ENCODE data around the gene FBXW5. TPM values are rescaled to one million over a fixed set of nuclear protein-coding genes. Genes with fewer than 3 reads are reported as not detected.
A peak's percentile ranks its signal among the peaks of the same experiment; 100 is the strongest.

The FBXW5 gene
- total and polyA plus RNA-seq, 12 donors, result 118 to 215 (median 145) TPM

GRCh38 chr9:136953771-136954269, 9.3 kb upstream of the FBXW5 start:
- H3K27me3 ChIP-seq, result no peaks in the 10 kb centered on the region
- H3K4me1 ChIP-seq, result peaks cover 13 to 40% (median 15%) of the 10 kb centered on the region in 9 donors
- DNase-seq (peak in 1 of 2 donors; percentile 11), ATAC-seq (no peak)
- no peaks in the 10 kb centered on the region for H3K9me3 ChIP-seq
- no peak for TF ChIP-seq CTCF (IDR thresholded peaks at IDR 0.05)
- H3K36me3 ChIP-seq, result no peaks in the 10 kb centered on the region
- no peak overlapping the region for H3K27ac ChIP-seq
- WGBS, 2 donors, result 83 to 85% methylated on average over 19 of the region's 19 CpGs
- intact Hi-C loops (cut with DNase I), result no loop called here
- H3K4me3 ChIP-seq, result no peak overlapping the region

- 79 to 84% methylated on average over 41 to 44 of the region's 44 CpGs for WGBS, 2 donors
Measured at GRCh38 chr9:136952876-136953770, 8.6 kb upstream of the FBXW5 start.

GRCh38 chr9:136952321-136952850, 7.8 kb upstream of the FBXW5 start:
- no peak for TF ChIP-seq CTCF (IDR thresholded peaks at IDR 0.05)
- H3K4me3 ChIP-seq, result no peak overlapping the region
- no peaks in the 10 kb centered on the region for H3K9me3 ChIP-seq
- H3K27me3 ChIP-seq, result no peaks in the 10 kb centered on the region
- DNase-seq (peak in 1 of 2 donors; percentile 42), ATAC-seq (peak in 2 of 8 donors; percentile 1 to 4)
- no peaks in the 10 kb centered on the region for H3K36me3 ChIP-seq
- H3K4me1 ChIP-seq, result peaks cover 19 to 55% (median 28%) of the 10 kb centered on the region in 9 donors
- WGBS, 2 donors, result 50 to 58% methylated on average over 11 to 15 of the region's 15 CpGs
- intact Hi-C loops (cut with DNase I), result no loop called here
- H3K27ac ChIP-seq, result peak overlapping the region in 9 of 10 donors; percentile 5 to 97 (median 90)

More at GRCh38 chr9:136952876-136953770, 8.6 kb upstream of the FBXW5 start:
- intact Hi-C loops (cut with DNase I), result no loop called here
- Histone ChIP-seq H3K36me3 (no peaks in the 10 kb centered on the region), H3K4me3 (no peak overlapping the region), H3K9me3 (no peaks in the 10 kb centered on the region), H3K4me1 (peaks cover 15 to 47% (median 21%) of the 10 kb centered on the region in 9 donors), H3K27ac (peak overlapping the region in 9 of 10 donors; percentile 5 to 97 (median 90)), H3K27me3 (no peaks in the 10 kb centered on the region)
- no peak for ATAC-seq
- DNase-seq, result peak in 1 of 2 donors; percentile 11
- TF ChIP-seq CTCF (IDR thresholded peaks at IDR 0.05), result no peak

GRCh38 chr9:136951541-136952320, 7.2 kb upstream of the FBXW5 start, which contains the start of gene LCN12:
LCN12 (plus strand) TSS chr9:136952273; CDS start chr9:136952328, 55 bp downstream.
- no peak within 1 kb of the TSS for H3K4me3 ChIP-seq
- intact Hi-C loops (cut with DNase I), result loop anchor here in 2 of 10 donors (2.0 kb wide), 2 partner anchors 27 to 77 kb away; partner anchors contain the start of gene ABCA2 (in 1 of the 2)

More at GRCh38 chr9:136951541-136952320, 7.2 kb upstream of the FBXW5 start, which contains the start of gene LCN12:
- H3K9me3 ChIP-seq, result no peaks in the 10 kb centered on the region
- peak in 1 of 2 donors; percentile 20 for DNase-seq
- no peak for ATAC-seq
- H3K27ac ChIP-seq, result peak within 1 kb of the TSS in 9 of 10 donors; percentile 44 to 97 (median 93)
- no peaks in the 10 kb centered on the region for H3K27me3 ChIP-seq
- H3K36me3 ChIP-seq, result no peaks in the 10 kb centered on the region
- TF ChIP-seq CTCF (IDR thresholded peaks at IDR 0.05), result no peak
- peaks cover 19 to 61% (median 29%) of the 10 kb centered on the region in 9 donors for H3K4me1 ChIP-seq
- 77 to 80% methylated on average over 14 of the region's 14 CpGs for WGBS, 2 donors
